ENCODE data around the gene TMEM163.

The TMEM163 gene

GRCh38 chr2:134452042-134452733, 266.6 kb downstream of the TMEM163 start:
- DNase-seq, result no peak

- DNase-seq, result no peak
Observed at GRCh38 chr2:134451347-134451630, 267.5 kb downstream of the TMEM163 start.

- DNase-seq, result no peak
Observed at GRCh38 chr2:134449751-134450513, 268.9 kb downstream of the TMEM163 start.

- DNase-seq, result no peak
Observed at GRCh38 chr2:134449157-134449556, 269.6 kb downstream of the TMEM163 start.

- DNase-seq, result no peak
Observed at GRCh38 chr2:134448650-134449049, 270.1 kb downstream of the TMEM163 start.

GRCh38 chr2:134447669-134448068, 271.1 kb downstream of the TMEM163 start:
- no peak for DNase-seq

GRCh38 chr2:134446383-134447017, 272.3 kb downstream of the TMEM163 start:
- no peak for DNase-seq

- DNase-seq, result no peak
Observed at GRCh38 chr2:134445985-134446382, 272.8 kb downstream of the TMEM163 start.

- DNase-seq, result no peak
Observed at GRCh38 chr2:134445116-134445515, 273.7 kb downstream of the TMEM163 start.

GRCh38 chr2:134443814-134444480, 274.9 kb downstream of the TMEM163 start:
- no peak for DNase-seq

GRCh38 chr2:134441153-134441863, 277.5 kb downstream of the TMEM163 start:
- DNase-seq, result no peak

- DNase-seq, result no peak
Observed at GRCh38 chr2:134440336-134440909, 278.4 kb downstream of the TMEM163 start.

- no peak for DNase-seq
Observed at GRCh38 chr2:134438371-134438770, 280.4 kb downstream of the TMEM163 start.

GRCh38 chr2:134436706-134437105, 282.1 kb downstream of the TMEM163 start:
- peak; percentile 18 for DNase-seq

- DNase-seq, result no peak
Observed at GRCh38 chr2:134435936-134436335, 282.9 kb downstream of the TMEM163 start.

- no peak for DNase-seq
Observed at GRCh38 chr2:134435505-134435904, 283.3 kb downstream of the TMEM163 start.

- DNase-seq, result no peak
Observed at GRCh38 chr2:134433979-134434378, 284.8 kb downstream of the TMEM163 start.

- peak; percentile 12 for DNase-seq
Observed at GRCh38 chr2:134433469-134433868, 285.3 kb downstream of the TMEM163 start.

- peak; percentile 64 for DNase-seq
Observed at GRCh38 chr2:134432435-134432883, 286.3 kb downstream of the TMEM163 start.

GRCh38 chr2:134431838-134432434, 286.9 kb downstream of the TMEM163 start:
- DNase-seq, result peak; percentile 66

GRCh38 chr2:134429886-134430285, 288.9 kb downstream of the TMEM163 start:
- no peak for DNase-seq

- DNase-seq, result no peak
Observed at GRCh38 chr2:134426721-134427120, 292.1 kb downstream of the TMEM163 start.

Measured in kidney glomerular epithelial cell (primary cell).